HG03066 (cell line): ENCODE data around the gene MRPL1.
"Not testable (repeated sequence)": the region's sequence is repeated elsewhere in the genome, so short reads cannot be mapped to it uniquely, and the experiment has no call there.

Source experiments
- ATAC-seq: cut with Tn5 transposase; IDR thresholded peaks from one replicate; pipeline ENCODE4 v1.9.1; 2021; ENCODE audit warnings: low read depth; ENCODE audit not compliant: unreplicated experiment

The MRPL1 gene

GRCh38 chr4:77911842-77912450, 49.3 kb downstream of the MRPL1 start:
- peak; percentile 65 for ATAC-seq

- no peak for ATAC-seq
Measured at GRCh38 chr4:77913348-77913747, 50.7 kb downstream of the MRPL1 start.

GRCh38 chr4:77917075-77917474, 54.4 kb downstream of the MRPL1 start:
- ATAC-seq: no peak

GRCh38 chr4:77917601-77918000, 55.0 kb downstream of the MRPL1 start:
- ATAC-seq: no peak

GRCh38 chr4:77920371-77920770, 57.7 kb downstream of the MRPL1 start:
- no peak for ATAC-seq

- no peak for ATAC-seq
Measured at GRCh38 chr4:77921701-77922100, 59.1 kb downstream of the MRPL1 start.

- no peak for ATAC-seq
Measured at GRCh38 chr4:77922158-77923094, 59.8 kb downstream of the MRPL1 start.

GRCh38 chr4:77927991-77928925, 65.6 kb downstream of the MRPL1 start:
- no peak for ATAC-seq

- no peak for ATAC-seq
Measured at GRCh38 chr4:77930154-77930639, 67.6 kb downstream of the MRPL1 start.

- no peak for ATAC-seq
Measured at GRCh38 chr4:77930876-77931275, 68.2 kb downstream of the MRPL1 start.

- no peak for ATAC-seq
Measured at GRCh38 chr4:77931452-77932135, 69.0 kb downstream of the MRPL1 start.

GRCh38 chr4:77938560-77938959, 75.9 kb downstream of the MRPL1 start:
- ATAC-seq: no peak

GRCh38 chr4:77945929-77946328, 83.3 kb downstream of the MRPL1 start:
- not testable (repeated sequence) for ATAC-seq

GRCh38 chr4:77950203-77950602, 87.6 kb downstream of the MRPL1 start:
- ATAC-seq: no peak

- no peak for ATAC-seq
Measured at GRCh38 chr4:77952457-77952856, 89.8 kb downstream of the MRPL1 start.

GRCh38 chr4:77954690-77955089, 92.1 kb downstream of the MRPL1 start:
- no peak for ATAC-seq

- no peak for ATAC-seq
Measured at GRCh38 chr4:77956917-77957316, 94.3 kb downstream of the MRPL1 start.

GRCh38 chr4:77958897-77959296, 96.3 kb downstream of the MRPL1 start:
- ATAC-seq: no peak

- no peak for ATAC-seq
Measured at GRCh38 chr4:77959566-77960338, 97.1 kb downstream of the MRPL1 start.
